Measurements from ENCODE around the gene ABHD3.

- TF ChIP-seq CTCF (optimal IDR thresholded peaks at IDR 0.05 in 1 of 3, IDR thresholded peaks at IDR 0.05 in 1 of 3, conservative IDR thresholded peaks at IDR 0.05 in 1 of 3; ENCODE audit: extremely low read depth in 1 of 3, insufficient read depth in 2 of 3, low read length in 3 of 3) = no peak
- no peak for TF ChIP-seq EZH2 (IDR thresholded peaks at IDR 0.05; ENCODE audit: low read length)
Measured at GRCh38 chr18:21634588-21635199, 69.9 kb downstream of the ABHD3 start.
